NCI-H69 (cell line): ENCODE measurements around the gene SYT8.
A peak's percentile ranks its signal among the peaks of the same experiment; 100 is the strongest.

Experiments
- DNase-seq: peaks from one replicate; lab custom pipeline; 2025; lab: John Stamatoyannopoulos, UW

SYT8 gene

DNA sequence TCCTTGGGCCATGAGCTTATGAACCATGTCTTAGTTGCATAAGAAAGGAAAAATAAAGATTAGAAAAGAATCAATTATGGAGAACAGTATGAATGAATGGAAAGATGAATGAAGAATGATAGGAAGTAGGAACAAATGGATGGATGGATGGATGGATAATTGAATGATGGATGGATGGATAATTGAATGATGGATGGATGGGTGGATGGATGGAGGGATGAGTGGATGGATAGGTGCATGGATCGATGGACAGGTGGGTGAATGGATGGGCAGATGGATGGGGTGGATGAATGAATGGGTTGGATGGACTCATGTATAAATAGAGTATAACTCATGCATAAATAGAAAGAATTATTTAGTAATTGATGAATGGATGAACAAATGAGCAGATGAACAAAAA, 25.3 kb downstream of the SYT8 start:
- no peak for DNase-seq

DNA sequence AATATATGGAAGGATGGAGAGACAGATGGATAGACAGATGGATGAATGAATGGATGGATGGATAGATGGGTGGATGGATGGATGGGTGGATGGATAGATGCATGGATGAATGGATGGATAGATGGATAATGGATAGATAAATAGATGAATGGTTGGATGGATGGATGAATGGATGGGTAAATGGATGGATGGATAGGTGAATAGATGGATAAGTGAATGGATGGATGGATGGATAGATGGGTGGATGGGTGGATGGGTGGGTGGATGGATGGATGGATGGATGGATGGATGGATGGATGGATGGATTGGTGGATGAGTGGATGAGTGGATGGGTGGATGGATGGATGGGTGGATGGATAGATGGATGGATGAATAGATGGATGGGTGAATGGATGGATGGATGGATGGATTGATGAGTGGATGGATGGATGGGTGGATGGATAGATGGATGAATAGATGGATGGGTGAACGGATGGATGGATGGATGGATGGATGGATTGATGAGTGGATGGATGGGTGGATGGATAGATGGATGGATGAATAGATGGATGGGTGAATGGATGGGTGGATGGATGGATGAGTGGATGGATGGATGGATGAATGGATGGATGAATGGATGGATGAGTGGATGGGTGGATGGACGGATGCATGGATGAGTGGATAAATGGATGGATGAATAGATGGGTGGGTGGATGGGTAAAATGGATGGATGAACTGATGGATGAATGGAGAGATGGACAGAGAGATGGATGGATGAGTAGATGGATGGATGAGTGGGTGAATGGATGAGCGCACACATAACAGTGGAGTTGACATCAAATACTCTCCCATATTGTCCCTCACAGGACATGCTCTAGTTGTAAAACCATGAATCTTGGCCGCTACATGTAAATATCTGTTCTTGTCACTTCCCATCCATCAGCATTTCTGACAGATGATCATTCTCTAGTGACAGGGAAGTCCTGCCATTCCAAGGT, 26.9 kb downstream of the SYT8 start:
- DNase-seq: no peak

DNA sequence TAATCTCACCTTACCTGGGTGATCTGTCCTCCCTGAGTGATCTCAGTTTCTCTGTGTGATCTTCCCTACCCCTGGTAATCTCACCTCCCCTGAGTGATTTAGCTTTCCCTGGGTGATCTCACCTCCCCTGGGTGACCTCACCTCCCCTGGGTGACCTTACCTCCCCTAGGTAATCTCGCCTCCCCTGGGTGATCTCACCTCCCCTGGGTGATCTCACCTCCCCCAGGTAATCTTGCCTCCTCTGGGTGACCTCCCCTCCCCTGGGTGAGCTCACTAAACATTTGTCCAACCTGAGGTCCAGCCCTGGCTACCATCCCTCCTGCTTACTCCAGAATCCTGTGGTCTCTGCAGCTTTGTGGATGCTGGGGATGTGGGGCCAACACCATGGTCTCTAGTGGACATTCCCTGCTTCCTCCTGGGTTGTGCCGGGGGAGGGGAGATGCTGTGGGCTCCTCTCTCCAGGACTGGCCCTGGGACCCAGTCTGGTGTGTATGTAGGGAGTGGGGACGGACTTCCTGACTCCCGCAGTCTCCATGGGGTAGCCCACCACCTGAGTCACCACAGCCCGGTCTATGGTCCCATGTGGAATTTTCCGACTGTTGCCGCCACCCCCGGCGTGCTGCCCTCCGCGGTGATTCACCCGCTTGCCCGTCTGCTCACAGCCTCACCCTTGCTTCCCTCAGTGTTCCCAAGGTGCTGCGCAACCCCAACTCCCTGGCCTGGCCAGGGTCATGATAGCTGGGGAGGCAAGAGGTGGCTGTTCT, 28.0 kb downstream of the SYT8 start:
- no peak for DNase-seq

DNA sequence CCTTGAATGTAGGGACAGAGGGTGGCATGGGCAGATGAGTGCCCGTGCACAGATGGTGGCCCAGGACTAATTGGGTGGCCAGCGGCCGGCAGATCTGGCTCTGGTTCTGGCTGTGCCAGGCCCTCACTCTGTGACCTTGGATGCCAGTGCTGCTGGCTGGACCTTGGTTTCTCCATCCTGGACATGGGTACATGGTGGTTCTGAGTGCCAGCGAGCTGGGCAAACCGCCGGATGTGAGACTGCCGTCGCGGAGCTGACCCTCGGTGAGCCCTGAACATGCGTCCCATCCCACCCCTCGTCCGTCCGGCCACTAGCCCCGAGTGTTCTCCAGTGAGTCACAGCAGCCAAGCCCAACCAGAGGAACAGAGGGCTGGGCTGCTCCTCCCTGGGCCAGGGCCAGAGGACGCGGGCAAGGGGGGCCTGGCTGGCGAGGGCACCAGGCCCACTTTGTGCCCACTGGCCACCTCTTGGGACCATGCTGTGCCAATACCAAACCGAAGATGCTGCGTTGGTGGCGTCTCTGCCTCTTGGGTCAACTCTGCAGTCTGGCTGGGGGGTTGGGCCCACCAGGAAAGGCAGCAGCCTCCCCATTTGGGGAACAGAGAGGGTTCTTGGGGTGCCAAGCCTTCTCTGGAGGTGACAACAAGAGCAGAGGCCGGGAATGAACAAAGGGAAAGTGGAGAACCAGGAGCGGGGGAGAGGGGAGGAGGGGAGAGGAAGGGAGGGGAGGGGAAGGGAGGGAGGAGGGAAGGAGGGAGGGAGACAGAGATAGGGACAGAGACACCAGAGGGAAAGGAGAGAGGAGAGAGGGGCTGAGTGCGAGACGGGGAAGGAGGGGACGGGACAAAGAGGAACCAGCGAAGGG, 28.8 kb downstream of the SYT8 start:
- peak; percentile 59 for DNase-seq

DNA sequence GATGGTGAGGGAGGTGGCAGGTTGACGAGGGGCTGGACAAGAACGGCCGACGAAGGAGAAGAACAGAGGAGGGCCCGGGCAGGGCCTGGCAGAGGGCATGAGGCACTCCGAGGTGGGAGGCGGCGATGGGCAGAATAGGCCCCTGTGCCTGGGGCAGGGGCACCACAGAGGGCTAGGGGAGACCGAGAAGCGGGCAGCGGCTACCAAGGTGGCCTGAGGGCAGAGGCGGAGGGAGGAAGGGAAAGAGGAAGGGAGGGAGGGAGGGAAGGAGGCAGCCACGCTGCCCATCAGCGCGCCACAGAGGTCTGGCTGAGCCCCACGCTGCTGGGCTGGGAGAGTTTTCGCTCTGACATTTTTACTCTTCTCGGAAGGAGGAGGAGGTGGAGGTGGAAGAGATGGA, 29.4 kb downstream of the SYT8 start:
- DNase-seq: no peak

DNA sequence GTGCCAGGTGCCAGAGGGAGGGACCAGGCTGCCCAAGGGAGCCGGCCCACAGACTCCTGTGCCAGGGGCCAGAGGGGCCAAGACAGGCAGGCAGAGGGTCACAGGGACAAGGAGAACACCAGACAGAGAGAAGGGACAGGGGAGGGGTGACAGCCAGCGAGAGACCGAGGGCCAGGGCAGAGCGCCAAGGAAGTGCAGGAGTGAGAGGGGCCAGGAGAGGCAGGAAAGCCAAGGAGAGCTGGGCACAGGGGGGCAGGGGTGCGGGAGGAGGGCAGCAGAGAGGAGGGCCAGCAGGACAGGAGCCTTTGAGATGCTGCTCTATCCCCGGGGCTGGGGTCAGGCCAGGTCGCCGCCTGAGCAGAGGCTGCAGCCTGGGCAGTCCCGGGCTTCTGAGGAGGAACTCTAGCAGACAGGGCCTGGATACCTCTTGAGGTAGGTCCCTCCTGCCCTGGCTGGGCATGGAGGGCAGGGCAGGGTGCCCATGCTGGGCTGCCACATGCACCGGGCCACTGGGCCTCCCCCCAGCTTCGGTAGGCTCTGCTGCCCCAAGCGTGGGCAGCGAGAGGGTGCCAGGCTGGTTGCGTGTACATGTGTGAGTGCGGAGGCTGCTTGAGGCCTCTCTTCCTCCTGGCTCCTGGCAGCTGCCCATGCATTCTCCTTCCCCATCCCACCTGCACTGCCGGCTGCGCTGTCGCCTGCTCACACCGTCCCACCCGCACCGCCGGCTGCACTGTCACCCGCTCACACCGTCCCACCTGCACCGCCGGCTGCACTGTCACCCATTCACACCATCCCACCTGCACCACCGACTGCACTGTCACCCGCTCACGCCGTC, 30.3 kb downstream of the SYT8 start:
- DNase-seq: no peak

DNA sequence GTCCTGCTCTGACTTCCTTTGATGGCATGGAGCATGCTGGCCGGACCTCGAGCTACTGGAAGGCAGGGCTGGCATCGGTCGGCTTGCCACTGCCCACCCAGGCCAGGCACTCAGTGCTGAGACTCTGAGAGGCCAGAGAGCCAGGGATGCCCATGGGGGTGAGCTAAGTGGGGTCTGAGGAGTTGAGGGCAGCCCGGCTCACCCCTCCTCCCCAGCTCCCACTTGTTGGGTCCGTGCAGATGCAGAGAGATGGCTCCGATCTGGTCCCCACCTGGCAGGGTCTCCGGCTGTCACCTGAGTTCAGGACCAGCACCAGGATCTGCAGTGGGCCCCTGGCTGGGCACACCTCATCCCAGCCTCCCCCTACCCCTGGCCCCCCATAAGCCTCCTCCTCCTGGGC, 31.4 kb downstream of the SYT8 start:
- no peak for DNase-seq

DNA sequence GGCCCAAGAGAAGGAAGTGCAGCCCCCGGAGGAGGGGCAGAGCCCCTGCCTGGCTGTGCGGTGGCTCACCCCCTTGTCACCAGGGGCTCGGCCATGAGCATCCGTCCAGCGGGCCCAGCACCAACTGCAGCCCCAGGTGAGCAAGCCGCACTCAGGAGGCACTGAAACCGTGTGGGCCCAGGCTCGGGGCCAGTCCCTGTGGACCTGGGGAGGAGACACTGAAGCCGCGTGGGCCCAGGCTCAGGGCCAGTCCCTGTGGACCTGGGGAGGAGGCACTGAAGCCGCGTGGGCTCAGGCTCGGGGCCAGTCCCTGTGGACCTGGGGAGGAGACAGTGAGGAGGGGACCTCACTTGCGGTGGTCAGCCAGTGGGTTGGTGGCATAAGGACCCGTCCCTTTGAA, 32.0 kb downstream of the SYT8 start:
- DNase-seq: no peak

DNA sequence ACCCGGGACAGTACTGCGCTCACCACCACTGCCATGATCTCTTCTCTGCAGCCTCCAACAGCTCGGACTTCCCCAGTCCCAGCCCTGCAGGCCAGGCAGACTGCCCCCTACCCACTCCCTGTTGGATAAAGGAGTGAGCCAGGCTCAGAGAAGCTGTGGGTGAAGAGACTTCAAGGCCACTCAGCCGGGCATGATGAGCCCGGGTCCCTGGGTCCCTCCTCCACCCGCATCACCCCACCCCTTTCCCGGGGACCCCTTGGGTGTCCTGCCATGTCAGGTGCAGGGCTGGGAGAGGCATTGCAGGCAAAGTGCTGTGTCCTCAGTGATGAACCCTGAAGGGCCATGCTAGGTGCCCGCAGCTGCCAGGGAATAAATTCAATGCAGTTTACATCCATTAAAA, 32.6 kb downstream of the SYT8 start:
- no peak for DNase-seq

DNA sequence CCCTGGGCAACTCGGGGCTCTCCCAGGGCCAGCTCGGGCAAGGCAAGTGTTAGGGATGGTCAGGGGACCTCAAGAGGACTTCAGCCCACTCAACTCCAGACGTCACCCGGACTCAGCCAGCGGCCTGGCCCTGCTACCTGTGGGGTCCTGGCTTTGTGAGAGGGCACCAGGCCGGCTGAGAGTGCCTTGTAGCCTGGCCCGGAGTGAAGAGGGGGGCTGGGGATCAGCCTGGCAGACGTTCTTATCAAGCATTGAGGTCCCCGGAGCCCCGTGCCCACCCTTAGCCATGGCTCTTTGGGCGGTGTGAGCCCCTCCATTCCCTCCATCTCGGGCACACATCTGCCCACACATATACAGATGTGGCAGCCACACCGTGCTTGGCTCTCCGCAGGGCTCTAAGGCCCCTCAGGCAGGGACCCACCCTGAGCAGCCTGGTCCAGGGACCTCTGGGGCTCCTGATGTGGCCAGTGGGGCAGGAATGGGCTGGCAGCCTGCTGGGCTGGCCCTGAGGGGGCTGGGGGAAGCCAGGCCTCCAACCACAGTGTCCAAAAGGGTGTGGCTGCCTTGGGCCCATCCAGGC, 33.4 kb downstream of the SYT8 start:
- no peak for DNase-seq

DNA sequence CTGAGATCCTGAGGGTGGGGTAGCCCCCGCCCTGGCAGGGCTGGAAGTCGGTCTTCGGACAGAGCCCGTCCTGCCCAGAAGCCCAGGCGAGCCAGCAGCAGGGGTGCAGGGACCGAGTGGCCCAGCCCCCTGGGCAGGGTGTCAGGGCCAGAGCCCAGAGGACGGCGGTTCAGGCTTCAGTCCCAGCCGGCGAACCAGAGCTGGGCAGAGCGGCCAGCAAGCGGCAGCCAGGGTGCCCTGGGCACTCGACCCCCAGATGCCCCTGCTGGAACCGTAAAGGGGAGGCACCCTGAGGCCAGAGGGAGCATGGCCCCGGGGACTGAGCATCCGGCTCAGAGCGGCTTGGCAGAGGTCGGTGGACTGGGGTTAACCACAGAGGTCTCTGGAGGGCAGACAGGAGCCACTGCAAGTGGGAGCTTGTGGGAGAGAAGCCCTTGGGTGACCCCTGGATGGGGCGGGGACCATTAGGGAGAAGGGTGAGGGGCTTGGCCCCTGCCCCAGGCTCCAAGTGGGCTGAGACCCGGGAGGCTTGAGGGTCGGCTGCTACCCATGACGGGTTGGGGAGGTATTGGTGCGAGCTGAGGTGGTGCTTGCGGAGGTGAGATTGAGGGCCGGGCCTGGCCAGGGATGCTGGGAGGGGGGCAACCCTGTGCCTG, 34.0 kb downstream of the SYT8 start:
- DNase-seq: no peak

DNA sequence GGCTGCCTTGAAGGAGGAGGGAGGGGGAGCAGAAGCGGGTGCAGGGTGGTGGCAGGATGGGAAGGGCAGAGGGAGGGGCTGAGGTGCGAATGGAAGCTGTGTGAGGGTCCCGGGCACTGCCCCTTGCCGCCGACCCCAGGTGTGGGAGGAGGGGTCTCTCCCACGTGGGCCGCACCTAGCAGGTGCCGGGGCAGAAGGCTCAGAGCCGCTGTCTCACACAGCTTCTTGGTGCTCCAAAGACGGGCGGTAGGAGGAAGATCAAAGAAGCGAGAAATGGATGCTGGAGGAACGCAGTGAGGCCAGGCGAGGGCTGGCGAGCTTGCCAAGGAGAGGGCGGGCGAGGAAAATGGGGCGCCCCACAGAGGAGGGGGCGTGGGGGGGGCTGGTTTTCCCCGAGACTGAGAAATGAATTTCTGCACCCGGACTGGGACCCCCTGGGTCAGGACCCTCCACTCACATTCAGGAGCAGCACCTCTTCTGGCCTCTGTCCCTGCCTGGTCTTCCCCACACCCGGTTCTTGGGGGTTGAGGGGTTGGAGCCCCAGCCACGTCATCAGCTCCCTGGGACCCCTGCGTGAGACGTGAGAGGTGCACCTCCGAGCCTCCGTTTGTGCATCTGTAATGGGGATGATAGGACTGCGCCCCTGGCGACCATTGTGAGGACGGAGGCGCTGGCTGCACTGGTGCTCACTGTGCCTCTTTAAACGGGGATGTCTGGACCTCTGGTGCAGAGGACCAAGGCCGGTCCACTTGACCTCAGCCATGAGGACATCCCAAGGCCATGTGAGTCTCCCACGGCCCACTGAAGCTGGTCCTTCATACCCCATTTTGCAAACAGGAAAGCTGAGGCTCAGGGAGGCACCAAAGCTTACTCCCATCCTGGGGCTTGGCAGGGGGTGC, 34.9 kb downstream of the SYT8 start:
- no peak for DNase-seq

DNA sequence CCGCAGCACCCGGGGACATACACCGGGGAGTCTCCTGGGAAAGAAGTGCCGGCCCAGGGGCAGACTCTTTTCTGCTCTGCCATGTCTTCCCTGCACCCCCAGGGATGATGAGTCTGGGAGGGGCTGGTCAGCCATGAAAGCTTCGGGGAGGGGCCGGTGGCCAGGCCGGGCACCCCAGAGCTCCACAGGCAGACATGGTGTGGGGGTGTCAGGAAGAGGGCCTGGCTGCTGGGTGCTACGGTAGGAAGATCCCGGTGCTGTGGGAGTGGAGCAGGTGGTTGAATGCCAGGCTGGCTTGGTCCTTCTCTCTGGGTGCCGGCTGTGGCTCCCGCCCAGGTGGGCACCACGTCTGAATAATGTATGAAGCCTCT, 35.5 kb downstream of the SYT8 start:
- no peak for DNase-seq

DNA sequence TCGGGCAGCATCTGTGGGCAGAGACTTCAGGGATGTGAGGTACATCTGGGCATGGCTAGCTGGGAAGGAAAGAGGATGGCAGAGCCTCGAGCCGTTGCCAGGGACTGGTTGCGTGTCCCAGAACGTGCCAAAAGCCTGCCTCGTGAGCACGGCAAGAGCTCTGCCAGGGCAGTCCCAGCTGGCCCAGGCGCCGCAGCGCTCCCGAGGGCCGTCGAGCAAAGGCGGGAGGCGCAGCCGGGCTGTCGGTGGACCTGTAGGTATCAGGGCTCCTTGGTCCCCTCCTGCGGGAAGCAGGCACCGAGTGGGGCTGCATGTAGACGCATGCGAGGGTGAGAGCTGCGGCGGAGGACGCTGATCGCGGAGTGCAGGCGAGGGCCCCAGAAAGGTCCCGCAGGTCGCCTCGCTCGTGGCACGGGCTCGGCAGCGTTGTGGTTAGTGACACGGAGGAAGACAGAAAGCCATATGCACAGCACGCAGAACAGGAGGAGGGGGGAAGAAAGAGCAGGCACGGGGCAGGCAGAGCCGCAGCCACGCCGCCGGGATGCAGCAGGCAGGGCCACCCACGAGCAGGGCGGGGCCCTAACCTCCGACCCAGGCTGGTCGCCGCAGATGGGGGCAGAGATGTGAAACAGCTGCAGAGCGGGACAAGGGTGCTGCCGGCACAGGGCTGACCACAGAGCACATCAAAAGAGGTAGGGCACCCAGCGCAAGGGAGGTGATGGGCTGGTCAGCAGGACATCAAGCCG, 36.1 kb downstream of the SYT8 start:
- DNase-seq: peak; percentile 31

DNA sequence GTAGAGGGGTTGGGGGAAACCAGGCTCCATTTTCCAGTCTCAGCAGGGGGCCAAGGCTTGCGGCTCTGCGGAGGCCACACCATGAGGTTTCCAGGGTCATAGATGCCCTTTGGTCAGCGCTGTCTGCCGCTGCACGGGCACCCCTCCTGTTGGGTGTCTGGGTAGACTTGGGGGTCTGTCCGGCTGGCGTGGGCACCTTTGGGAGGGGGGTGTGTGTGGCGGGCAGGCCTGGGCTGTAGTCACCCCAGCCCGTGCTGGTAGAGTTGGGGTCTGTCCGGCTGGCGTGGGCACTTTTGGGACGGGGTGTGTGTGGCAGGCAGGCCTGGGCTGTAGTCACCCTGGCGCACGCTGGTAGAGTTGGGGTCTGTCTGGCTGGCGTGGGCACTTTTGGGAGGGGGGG, 36.7 kb downstream of the SYT8 start:
- no peak for DNase-seq

DNA sequence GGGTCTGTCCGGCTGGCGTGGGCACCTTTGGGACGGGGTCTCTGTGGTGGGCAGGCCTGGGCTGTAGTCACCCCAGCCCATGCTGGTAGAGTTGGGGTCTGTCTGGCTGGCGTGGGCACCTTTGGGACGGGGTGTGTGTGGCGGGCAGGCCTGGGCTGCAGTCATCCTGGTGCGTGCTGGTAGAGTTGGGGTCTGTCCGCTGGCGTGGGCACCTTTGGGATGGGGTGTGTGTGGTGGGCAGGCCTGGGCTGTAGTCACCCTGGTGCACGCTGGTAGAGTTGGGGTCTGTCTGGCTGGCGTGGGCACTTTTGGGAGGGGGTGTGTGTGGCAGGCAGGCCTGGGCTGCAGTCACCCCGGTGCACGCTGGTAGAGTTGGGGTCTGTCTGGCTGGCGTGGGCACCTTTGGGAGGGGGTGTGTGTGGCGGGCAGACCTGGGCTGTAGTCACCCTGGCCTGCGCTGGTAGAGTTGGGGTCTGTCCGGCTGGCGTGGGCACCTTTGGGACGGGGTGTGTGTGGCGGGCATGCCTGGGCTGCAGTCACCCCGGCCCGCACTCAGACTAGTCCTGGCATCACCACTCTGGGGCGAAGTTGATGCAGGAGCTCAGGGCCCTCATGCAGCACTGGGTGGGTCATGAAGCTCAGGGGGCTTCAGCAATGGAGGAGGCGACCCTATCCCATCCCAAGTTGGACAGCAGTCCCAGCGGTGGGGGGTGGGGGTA, 37.6 kb downstream of the SYT8 start:
- DNase-seq: no peak

DNA sequence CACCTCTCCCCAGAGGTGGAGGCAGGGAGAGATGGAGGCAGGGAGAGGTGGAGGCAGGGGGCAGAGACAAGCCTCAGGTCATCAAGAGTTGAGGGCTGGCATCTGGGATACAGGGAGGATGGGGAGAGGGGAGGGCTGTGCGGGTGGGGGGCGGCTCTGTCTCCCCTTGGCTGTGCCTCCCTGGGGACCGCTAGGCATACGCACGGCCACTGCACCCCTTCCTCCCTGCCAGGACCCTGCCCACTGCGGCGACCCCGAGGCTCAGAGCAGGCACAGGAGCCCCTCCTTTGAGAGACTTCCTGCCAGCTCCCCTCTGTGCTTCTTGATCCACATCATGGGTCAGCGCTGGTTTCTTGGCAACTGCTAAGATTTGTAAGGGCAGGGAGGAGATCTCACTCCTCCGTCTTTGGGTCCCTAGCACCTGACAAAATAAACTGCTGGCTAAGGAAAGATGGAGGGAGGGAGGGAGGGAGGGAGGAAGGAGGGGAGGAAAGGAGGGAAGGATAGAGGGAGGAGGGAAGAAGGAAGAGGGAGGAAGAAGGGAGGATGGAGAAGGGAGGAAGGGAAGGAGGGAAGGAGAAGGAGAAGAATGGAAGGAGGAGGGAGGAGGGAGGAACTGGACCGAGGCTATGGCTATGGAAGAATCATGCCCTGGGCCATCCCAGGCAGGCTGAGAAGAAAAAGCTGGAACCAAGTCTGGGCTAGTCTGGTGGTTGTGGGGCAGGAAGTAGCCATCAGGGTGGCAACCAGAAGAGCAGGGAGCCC, 38.4 kb downstream of the SYT8 start:
- DNase-seq: peak; percentile 65
